Dermis blood vessel endothelial cell (primary cell): ENCODE data around the gene HES6. TPM values are rescaled to one million over a fixed set of nuclear protein-coding genes. Genes with fewer than 3 reads are reported as not detected.
"Not testable (repeated sequence)": the region's sequence is repeated elsewhere in the genome, so short reads cannot be mapped to it uniquely, and the experiment has no call there.

Experiments used
- DNase-seq: peaks from one replicate; pipeline ENCODE4 v3.0.0; 2010
- total RNA-seq: library from RNA; depleted of rRNA; stranded (reverse); fragments of >200 nt; gene quantifications from 2 replicates; pipeline ENCODE4 v1.2.3, GENCODE V29; 2014

HES6 gene
- total RNA-seq, 1 donor from 2014 or later: 2.2 TPM

DNA sequence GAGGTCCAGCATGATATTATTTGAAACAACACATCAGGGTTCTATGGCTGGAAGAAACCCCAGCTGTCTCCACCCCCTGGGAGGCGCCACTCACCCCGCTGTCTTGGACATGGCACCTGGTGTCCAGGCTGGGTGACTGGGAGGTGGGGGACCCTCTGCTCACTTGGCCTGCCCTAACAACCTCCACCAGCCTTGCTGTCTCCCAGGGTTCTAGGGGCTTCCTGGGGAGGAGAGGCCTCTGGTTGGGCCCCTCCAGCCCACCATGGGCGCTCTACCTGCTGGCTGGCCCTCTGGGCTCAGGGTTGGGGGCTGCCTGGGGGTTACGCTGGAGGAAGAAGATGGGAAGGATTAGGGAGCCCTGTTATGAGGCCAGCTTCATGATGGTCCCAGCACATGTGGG lies 32.3 kb upstream of the HES6 start:
- DNase-seq: no peak

DNA sequence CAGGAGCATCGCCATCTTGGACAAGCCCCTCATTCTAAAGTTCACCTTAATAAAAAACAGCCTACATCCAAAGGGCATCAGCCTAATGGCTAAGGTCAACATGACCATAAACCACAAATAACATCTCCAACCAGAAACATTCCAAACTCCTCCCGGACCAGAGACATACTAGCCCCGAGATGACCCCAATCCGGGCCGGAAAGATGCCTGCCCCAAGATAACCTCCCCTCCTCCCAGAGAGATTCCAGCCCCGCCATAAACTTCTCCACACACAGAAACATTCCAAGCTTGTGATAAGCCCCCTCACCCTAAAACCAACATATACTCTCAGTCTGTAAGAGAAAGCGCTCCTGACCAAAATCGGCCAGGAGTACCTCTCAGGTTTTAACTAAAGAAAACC lies 31.8 kb upstream of the HES6 start:
- DNase-seq: not testable (repeated sequence)

DNA sequence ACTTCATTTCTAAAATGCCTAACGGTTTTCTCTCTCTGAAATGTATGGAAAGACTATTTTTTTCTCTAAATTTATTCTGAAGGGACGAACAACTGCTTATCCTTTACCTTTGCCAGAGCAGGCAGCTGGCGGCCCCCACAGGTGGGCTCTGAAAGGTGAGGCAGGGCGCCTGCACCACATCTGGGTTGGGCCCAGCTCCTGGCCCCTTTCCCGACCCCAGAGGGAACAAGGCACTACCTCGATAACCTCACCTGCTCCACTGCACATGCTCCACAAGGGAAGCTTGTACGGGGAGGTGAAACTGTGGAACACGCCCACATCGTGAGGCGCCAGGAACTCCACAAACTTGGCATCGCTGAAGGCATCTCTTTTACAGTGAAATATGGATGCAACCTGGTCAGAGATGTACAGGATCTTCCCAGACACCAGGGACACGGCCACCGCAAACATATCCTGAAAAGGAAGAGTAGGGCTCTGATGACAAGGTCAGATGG lies 31.3 kb upstream of the HES6 start:
- no peak for DNase-seq

DNA sequence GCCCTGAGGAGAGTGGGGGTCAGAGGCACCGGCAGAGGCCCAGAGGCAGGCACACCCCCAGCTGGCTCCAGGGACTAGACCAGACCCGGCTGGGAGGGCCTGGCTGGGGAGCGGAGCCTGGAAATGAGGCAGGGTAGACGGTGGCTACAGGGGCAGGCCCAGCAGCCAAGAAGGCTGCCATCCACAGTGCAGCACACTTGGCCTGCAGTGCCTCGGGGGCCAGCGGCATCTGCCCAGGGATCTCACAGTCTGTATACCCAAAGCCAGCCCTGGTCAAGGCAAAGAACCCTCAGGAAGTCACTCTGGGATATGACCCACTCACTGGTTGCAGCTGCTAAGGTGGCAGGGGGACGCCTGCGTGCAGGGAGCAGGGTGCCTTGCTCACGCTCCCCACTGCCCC lies 30.8 kb upstream of the HES6 start:
- DNase-seq: no peak

GRCh38 chr2:238269741-238270140 lies 29.9 kb upstream of the HES6 start:
- no peak for DNase-seq

GRCh38 chr2:238267884-238268680 lies 28.2 kb upstream of the HES6 start:
- no peak for DNase-seq

DNA sequence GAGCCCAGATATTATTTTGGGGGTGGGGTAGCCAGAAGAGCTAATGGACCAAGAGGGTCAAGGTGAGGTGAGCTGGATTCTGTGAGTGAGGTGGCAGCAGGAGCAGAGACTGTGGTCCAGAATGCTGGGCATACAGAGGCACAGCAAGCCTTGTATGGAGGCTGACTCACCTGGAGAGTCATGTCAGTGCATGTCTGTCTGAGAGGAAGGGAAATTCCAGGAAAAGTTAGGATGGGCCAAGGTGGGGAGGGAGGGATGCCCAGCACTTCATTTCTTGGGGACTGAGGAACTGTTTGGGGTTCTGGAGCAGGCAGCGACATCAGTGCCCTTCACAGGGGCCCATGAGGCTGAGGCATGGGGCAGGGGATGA lies 27.5 kb upstream of the HES6 start:
- DNase-seq: no peak

DNA sequence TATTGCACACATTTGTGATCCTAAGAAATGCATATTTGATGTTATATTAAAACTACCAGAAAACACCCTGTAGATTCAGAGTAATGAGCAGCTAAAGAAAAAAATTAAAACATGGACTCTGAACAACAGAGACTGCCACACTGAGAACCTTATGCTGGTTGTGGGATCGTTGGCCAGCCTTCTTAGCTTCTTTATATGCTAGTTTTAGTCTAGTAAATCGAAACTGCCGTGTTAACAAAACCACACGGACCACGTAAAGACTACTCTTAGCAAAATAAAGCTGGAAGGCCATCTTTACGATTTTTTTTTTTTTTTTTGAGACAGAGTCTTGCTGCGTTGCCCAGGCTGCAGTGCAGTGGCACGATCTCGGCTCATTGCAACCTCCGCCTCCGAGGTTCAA lies 25.8 kb upstream of the HES6 start:
- DNase-seq: no peak

- DNase-seq: no peak
These were observed 24.2 kb upstream of the HES6 start for GRCh38 chr2:238264072-238264460.

- peak; percentile 95 for DNase-seq
These were observed 23.6 kb upstream of the HES6 start for GRCh38 chr2:238263204-238264071.

- DNase-seq: no peak
These were observed 22.8 kb upstream of the HES6 start for GRCh38 chr2:238262496-238263122.

DNA sequence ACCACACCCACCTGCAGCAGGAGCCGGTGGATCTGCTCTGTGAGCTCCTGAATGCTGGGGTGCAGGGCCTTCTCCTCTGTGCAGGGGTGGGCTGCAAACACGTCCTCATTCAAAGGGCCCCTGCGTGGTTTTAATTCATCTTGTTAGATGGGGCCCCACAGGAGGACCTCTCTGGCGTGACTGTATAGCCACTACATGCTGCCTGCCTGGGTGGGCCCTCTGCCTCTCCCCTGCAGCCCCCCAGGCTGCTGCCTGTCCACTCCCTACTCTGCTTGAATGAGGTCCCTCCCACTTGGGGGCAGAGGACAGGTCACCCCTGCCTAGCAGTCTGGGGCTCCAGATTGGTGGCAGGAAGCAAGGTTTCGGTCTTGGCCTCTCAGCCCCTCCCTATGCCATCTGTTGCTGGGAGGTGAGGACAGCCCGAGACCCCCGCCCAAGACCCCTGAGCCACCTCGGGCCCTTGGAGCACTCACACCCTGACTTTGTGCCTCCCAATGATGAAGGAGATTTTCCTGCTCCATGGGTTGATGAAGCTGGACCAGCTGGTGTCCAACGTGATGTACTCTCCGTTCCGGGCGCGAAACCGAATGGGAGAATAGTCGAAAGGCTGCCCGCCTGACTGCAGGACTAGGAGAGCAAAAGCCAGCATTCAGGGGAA lies 22.0 kb upstream of the HES6 start:
- DNase-seq: no peak

DNA sequence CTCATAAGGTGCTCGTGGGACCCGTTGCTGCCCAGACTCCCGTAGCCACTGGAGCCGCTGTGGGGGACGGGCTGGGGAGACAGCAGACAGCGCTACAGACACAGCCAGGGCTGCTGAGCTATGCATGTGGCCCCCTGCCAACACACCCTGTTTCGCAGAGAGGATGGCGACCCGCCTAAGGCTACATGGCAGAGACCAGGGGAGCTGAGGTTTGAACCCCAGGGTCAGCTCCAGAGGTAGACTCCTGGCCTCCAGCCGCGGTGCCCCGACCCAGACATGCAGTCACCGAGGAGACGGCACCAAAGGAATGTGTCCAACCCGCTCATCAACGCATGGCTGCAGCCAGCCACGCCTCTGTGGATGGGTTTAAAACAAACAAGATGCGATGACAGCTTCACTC lies 21.0 kb upstream of the HES6 start:
- no peak for DNase-seq

DNA sequence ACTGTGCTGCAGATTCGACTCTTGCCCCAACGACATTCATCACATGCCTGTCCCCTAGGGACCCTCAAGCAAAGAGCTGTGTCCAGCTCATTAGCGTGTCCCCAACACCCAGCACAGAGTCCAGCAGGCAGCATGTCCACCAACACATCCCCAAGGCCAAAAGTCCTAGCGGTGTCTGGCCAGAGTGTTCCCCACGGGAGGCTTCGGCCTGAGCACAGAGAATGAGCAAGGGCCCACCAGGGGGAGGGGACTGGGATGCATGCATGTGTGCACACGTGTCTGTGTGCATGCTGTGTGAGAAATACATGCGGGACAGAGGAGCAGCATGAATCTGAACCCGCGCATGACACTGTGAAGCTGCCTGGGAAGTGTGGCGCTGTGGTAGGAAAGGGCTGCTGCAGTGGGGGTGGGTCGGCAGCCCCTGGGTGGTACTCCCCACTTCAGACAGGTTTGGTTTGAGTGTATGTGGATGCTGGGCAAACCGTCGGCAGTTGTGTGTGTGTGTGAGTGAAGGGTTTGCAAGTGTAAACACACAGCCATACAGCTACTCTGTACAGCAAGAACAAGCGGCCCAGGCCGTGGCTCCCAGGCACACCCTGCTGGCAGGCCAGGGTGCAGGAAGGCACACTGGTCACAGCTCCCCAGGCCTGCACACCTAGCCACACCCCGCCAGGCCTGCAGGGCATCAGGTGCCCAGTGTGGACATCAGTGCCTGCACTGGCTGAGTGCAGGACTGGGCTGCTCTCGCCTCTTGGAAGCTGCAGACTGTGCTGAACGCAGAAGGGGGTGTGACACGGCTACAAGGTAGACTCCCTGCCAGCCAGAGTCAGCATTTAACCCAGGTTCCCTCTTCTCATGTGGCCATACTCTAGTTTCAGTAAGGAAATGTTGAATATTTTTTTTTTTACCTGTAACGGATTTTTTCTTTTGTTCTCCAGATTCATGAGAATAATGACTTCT lies 19.5 kb upstream of the HES6 start:
- no peak for DNase-seq

GRCh38 chr2:238257786-238258700 lies 18.2 kb upstream of the HES6 start:
- no peak for DNase-seq

DNA sequence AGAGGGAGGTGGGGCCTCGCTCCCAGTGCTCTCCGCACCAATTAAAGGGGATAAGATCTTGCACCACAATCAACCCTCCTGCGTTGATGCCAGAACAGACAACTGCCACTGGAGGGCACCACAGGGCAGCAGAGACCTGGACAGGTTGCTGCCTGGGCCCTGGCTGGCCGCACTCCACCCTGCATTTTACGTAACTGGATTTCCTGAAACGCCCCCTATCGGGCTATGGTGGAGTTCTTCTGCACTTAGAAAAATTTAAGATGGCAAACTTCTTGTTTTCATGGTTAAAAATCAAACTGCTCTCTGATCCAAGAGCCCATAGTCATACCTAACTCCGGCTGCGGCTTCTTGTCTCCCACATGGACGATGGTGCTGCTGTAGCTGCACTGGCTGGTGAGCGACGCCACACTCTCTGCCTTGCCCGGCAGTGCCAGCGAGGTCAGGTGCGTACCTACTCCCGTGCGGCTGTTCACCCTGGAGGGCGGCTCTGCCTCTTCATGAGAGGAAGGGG lies 16.8 kb upstream of the HES6 start:
- DNase-seq: peak; percentile 94

- no peak for DNase-seq
These were observed 16.3 kb upstream of the HES6 start for GRCh38 chr2:238256111-238256510.

GRCh38 chr2:238255636-238256035 lies 15.8 kb upstream of the HES6 start:
- DNase-seq: no peak

DNA sequence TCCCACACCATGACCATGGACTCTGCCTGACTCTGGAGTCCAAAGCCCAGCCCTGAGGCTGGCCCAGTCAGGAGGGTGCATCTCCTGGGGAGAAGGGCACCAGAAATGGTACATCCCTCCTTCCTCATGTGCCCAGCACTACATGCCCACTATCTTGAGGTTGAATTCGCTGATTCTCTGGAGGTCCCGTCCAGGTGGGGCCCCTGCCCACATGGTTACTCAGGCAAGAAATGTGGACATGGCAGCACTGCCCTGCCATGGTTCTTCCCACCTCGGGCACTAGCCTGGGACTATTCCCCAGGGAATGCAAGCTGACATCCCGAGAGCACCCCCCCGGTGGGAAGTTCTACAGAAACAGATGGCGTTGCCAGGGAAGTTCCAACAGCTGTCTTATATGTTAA lies 15.3 kb upstream of the HES6 start:
- DNase-seq: no peak

DNA sequence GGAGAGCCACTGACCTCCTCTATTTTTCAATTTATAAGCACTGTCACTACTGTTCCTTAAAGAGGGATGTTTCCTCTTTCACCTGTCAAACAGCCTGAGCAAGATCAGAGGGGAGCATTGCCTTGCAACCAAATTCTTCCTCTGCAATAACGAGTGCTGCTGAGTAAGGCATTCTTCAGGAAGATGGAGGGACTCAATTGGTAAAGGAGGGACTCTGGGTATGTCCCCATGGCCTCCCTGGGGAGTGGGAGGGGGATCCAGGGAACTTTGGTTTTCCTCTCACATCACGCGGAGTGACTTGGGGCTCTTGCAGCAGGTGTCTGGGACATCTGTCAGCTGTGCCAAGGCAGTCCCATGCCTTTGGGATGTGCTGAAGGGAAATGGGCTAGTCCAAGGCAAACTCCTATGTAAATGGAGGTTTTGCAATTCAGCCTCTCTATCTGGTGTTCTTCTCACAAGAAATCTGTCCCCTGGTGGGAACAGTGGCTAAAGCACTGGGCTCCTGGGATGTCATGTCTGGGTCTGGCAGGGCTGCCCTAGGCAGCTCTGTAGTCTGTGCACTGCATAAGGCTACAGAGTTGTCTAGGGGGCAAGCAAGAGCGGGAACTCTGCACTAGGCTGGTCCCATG lies 14.4 kb upstream of the HES6 start:
- DNase-seq: no peak
